HEK293T (cell line): Measurements from ENCODE around the gene RPUSD1.

Source experiments
- CTCF ChIA-PET: fragments of 350-600 bp; formaldehyde crosslinking; extraction: SDS; loops from one replicate; lab custom pipeline; 2021; ENCODE audit warnings: antibody characterized with exemption, inconsistent platforms; lab: Yijun Ruan, JAX
- POLR2A ChIA-PET: fragments of 350-600 bp; formaldehyde crosslinking; extraction: SDS; loops from one replicate; lab custom pipeline; 2020; ENCODE audit warnings: antibody characterized with exemption, inconsistent platforms; lab: Yijun Ruan, JAX
- DNase-seq: peaks from one replicate; pipeline ENCODE4 v3.0.0; 2012; ENCODE audit warnings: mixed read lengths; ENCODE audit errors: extremely low spot score
- ARNT ChIP-seq: fragments of 450-650 bp; IDR thresholded peaks from 2 replicates; pipeline ENCODE4 v1.6.1; 2017; ENCODE audit warnings: mild to moderate bottlenecking
- BHLHE40 ChIP-seq: fragments of 450-650 bp; IDR thresholded peaks from 2 replicates; pipeline ENCODE4 v1.6.1; 2016; ENCODE audit warnings: mild to moderate bottlenecking, moderate library complexity, borderline replicate concordance
- CTBP1 ChIP-seq: fragments of 450-650 bp; IDR thresholded peaks from 2 replicates; pipeline ENCODE4 v1.6.1; 2016; ENCODE audit warnings: borderline replicate concordance
- ELF4 ChIP-seq: fragments of 450-650 bp; IDR thresholded peaks from 2 replicates; pipeline ENCODE4 v1.6.1; 2017; ENCODE audit warnings: antibody characterized with exemption
- FOXA1 ChIP-seq: fragments of 450-650 bp; IDR thresholded peaks from 2 replicates; pipeline ENCODE4 v1.6.1; 2016; ENCODE audit warnings: mild to moderate bottlenecking
- FOXK2 ChIP-seq: fragments of 450-650 bp; IDR thresholded peaks from 2 replicates; pipeline ENCODE4 v1.6.1; 2016; ENCODE audit warnings: mild to moderate bottlenecking
- FOXM1 ChIP-seq: fragments of 450-650 bp; IDR thresholded peaks from 2 replicates; pipeline ENCODE4 v1.6.1; 2017; ENCODE audit warnings: mild to moderate bottlenecking, borderline replicate concordance
- HDGF ChIP-seq: fragments of 450-650 bp; IDR thresholded peaks from 2 replicates; pipeline ENCODE4 v1.6.1; 2017; ENCODE audit warnings: antibody characterized with exemption, borderline replicate concordance
- L3MBTL2 ChIP-seq: fragments of 450-650 bp; conservative IDR thresholded peaks from 2 replicates; pipeline ENCODE4 v1.6.1; 2016; ENCODE audit warnings: mild to moderate bottlenecking
- LEF1 ChIP-seq: fragments of 450-650 bp; IDR thresholded peaks from 2 replicates; pipeline ENCODE4 v1.6.1; 2017; ENCODE audit warnings: mild to moderate bottlenecking, borderline replicate concordance
- NFRKB ChIP-seq: fragments of 450-650 bp; IDR thresholded peaks from 2 replicates; pipeline ENCODE4 v1.6.1; 2016; ENCODE audit warnings: mild to moderate bottlenecking, moderate library complexity
- PKNOX1 ChIP-seq: fragments of 450-650 bp; IDR thresholded peaks from 2 replicates; pipeline ENCODE4 v1.6.1; 2016
- SP1 ChIP-seq: fragments of 450-650 bp; IDR thresholded peaks from 2 replicates; pipeline ENCODE4 v1.6.1; 2017
- SUZ12 ChIP-seq: fragments of 450-650 bp; IDR thresholded peaks from 2 replicates; pipeline ENCODE4 v1.6.1; 2016; ENCODE audit warnings: mild to moderate bottlenecking
- TARDBP ChIP-seq: fragments of 450-650 bp; IDR thresholded peaks from 2 replicates; pipeline ENCODE4 v1.6.1; 2016
- ZNF384 ChIP-seq: fragments of 450-650 bp; IDR thresholded peaks from 2 replicates; pipeline ENCODE4 v1.6.1; 2016

RPUSD1 gene

DNA sequence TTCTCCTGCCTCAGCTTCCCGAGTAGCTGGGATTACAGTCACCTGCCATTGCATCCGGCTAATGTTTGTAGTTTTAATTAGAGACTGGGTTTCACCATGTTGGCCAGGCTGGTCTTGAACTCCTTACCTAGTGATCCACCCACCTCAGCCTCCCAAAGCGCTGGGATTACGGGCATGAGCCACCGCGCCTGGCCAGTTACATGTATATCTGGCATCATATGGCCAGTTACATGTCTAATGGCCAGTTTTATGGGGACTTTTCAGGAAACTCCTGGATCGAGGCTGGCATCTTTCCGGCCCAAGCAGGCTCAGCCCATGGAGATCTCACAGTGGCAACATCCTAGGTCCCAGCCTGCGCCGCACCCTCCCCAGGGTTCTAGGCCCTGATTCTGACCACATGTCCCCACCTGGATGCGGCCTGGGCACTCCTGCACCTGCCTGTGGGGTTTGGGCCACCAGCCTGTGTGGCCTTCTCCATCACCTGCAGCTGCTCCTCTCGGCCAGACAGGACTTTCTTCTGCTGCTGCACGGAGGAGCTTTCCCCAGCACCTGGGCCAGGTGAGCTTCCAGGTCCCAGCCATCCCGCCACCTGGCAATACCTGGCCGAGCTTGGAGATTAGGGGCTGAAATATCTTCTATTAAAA lies 46.1 kb downstream of the RPUSD1 start:
- no peak for DNase-seq
- ChIA-PET CTCF (interaction anchor here (1.7 kb wide), 1 partner anchor 22 kb away, joined by 4 read pairs; no protein-coding TSS in a partner anchor), POLR2A (interaction anchor here (1.1 to 2.9 kb wide), 3 partner anchors 11 to 52 kb away, joined by 3 to 12 read pairs (median 4); partner anchors contain the start of gene WDR24)
- no peak for TF ChIP-seq L3MBTL2

DNA sequence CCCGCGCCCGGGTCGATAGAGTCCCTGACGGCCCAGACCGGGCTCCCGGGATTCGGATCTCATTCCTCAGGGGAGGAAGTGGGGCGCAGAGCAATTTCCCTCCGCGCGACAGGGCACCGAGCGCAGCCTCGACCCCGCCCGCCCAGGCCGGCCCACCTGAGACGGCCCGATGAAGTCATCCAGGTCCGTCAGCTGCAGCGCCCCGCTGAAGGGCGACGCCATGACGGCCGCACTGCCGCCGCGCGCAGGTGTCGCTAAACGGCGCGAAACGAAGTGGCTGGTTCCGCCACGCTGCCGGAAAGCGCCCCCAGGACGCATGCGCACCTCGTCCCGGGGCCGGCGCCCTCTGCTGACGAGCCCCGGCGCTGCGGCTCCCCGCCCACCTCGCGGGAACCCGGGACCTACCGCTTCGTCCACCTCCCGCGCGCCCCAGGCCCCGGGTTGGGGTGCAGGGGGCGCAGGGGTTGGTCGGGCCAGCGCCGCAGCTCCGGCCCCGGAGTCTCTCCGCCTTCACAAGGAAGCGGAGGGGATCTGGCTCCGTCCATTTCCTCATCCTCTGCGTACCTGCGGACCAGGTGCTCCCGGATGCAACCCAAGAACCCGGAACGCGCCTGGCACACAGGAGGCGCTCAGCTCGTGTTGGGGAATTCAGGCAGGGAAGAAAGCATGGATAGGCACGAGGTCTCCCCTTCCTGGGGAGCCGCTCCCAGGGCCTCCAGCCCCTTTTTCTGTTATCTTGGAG lies 47.2 kb downstream of the RPUSD1 start, which contains the start of gene CIAO3:
Gene CIAO3 (minus strand): TSS at position 234 of the 742 bp plus-strand sequence. CDS start 12 bp downstream, at position 222.
- TF ChIP-seq PKNOX1: no peak; the same call in 1 of the 2 replicates
- no peak for TF ChIP-seq SUZ12
- peak; percentile 76 for TF ChIP-seq L3MBTL2
- no peak for TF ChIP-seq BHLHE40
- no peak for TF ChIP-seq FOXA1
- no peak for TF ChIP-seq LEF1
- peak; percentile 80 for TF ChIP-seq ELF4
- DNase-seq: peak; percentile 94
- CTCF ChIA-PET: interaction anchor here (1.2 to 1.7 kb wide), 3 partner anchors 16 to 26 kb away, joined by 3 to 4 read pairs (median 4); partner anchors contain the start of gene METRN
- POLR2A ChIA-PET: interaction anchor here (0.6 to 3.5 kb wide), 14 partner anchors 9 to 55 kb away, joined by 3 to 16 read pairs (median 4); partner anchors contain the start of genes ANTKMT, CCDC78, MSLN and WDR24

DNA sequence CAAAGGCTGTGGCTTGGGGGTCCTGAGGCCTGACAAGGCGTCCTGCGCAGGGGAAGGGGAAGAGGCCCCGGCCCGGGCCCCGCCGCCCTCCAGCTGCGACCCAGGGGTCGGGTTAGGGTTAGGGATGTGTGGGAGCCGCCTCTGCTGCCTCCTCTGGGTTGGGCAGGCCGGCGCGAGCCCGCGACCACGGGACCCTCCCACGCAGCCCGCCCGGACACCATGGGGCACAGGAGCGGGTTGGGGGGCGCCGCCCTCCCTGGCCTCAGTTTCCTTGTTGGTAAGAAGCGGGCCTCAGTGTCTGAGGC lies 47.8 kb downstream of the RPUSD1 start:
- ChIA-PET CTCF (interaction anchor here (1.2 to 1.7 kb wide), 3 partner anchors 16 to 25 kb away, joined by 3 to 4 read pairs (median 4); partner anchors contain the start of gene METRN), POLR2A (interaction anchor here (0.6 to 3.5 kb wide), 10 partner anchors 8 to 54 kb away, joined by 3 to 16 read pairs (median 4); partner anchors contain the start of genes ANTKMT and CCDC78)
- DNase-seq: no peak
- TF ChIP-seq PKNOX1: no peak
- no peak for TF ChIP-seq LEF1
- TF ChIP-seq ZNF384: no peak
- no peak for TF ChIP-seq ELF4
- TF ChIP-seq FOXM1: no peak
- TF ChIP-seq ARNT: no peak
- no peak for TF ChIP-seq TARDBP
- TF ChIP-seq FOXA1: no peak
- TF ChIP-seq SUZ12: no peak
- TF ChIP-seq L3MBTL2: no peak
- TF ChIP-seq FOXK2: no peak
- TF ChIP-seq BHLHE40: no peak
- no peak for TF ChIP-seq CTBP1
- TF ChIP-seq SP1: no peak
- no peak for TF ChIP-seq NFRKB
- TF ChIP-seq HDGF: no peak

GRCh38 chr16:739560-740458 lies 48.4 kb downstream of the RPUSD1 start:
- no peak for DNase-seq
- ChIA-PET POLR2A (interaction anchor here (0.6 to 3.5 kb wide), 10 partner anchors 8 to 54 kb away, joined by 3 to 16 read pairs (median 4); partner anchors contain the start of genes ANTKMT, CCDC78, CHTF18 and RPUSD1), CTCF (interaction anchor here (1.2 to 1.7 kb wide), 3 partner anchors 15 to 24 kb away, joined by 3 to 4 read pairs (median 4); partner anchors contain the start of gene METRN)

More at GRCh38 chr16:739560-740458, 48.4 kb downstream of the RPUSD1 start:
- no peak for TF ChIP-seq L3MBTL2
- TF ChIP-seq NFRKB: no peak
- no peak for TF ChIP-seq FOXK2
- no peak for TF ChIP-seq PKNOX1
- no peak for TF ChIP-seq BHLHE40
- TF ChIP-seq ARNT: no peak
- no peak for TF ChIP-seq SP1
- no peak for TF ChIP-seq TARDBP
- TF ChIP-seq FOXA1: no peak
- TF ChIP-seq LEF1: no peak
- no peak for TF ChIP-seq ELF4
- no peak for TF ChIP-seq SUZ12
- no peak for TF ChIP-seq CTBP1
- no peak for TF ChIP-seq FOXM1
- TF ChIP-seq HDGF: no peak
- TF ChIP-seq ZNF384: no peak
